Esophagus muscularis mucosa (tissue), 4 donors: ENCODE measurements around the gene CUX1. TPM values are rescaled to one million over a fixed set of nuclear protein-coding genes. Genes with fewer than 3 reads are reported as not detected.
"Not testable (repeated sequence)": the region's sequence is repeated elsewhere in the genome, so short reads cannot be mapped to it uniquely, and the experiment has no call there.

Experiments used
- DNase-seq: peaks from one replicate; pipeline ENCODE4 v3.0.0-alpha.2; 2017; ENCODE audit errors: extremely low spot score
- H3K27ac ChIP-seq, 4 donors: fragments of 200-600 bp; sonication (generic); replicated peaks in 1 of 4; 1 replicate in 3 of 4; 2 replicates in 1 of 4; pipeline ENCODE4 v1.5.1; 2016 to 2019; ENCODE audit warnings: mild to moderate bottlenecking in 1 of 4
- H3K27me3 ChIP-seq, 4 donors: fragments of 200-600 bp; sonication (generic); one replicate each; pipeline versions ENCODE4 v1.5.1 to v1.6.0; 2016 to 2019
- H3K36me3 ChIP-seq, 4 donors: fragments of 200-600 bp; sonication (generic); one replicate each; pipeline ENCODE4 v1.5.1; 2016 to 2019
- H3K4me1 ChIP-seq, 4 donors: fragments of 200-600 bp; sonication (generic); one replicate each; pipeline ENCODE4 v1.5.1; 2016 to 2019
- H3K4me3 ChIP-seq, 4 donors: fragments of 200-600 bp; sonication (generic); 1 replicate in 2 of 4; 2 replicates in 2 of 4; pipeline ENCODE4 v1.5.1; 2016 to 2019; ENCODE audit warnings: mild to moderate bottlenecking in 4 of 4, moderate library complexity in 1 of 4
- H3K9me3 ChIP-seq, 4 donors: fragments of 200-600 bp; sonication (generic); 1 replicate in 3 of 4; 2 replicates in 1 of 4; pipeline ENCODE4 v1.5.1; 2016 to 2019
- CTCF ChIP-seq, 3 experiments: fragments of 200-600 bp in 2 of 3; fragments of 450-650 bp in 1 of 3; sonication (generic) in 2 of 3; IDR thresholded peaks; one replicate each; pipeline ENCODE4 v1.5.1; 2017 to 2019; ENCODE audit warnings: antibody characterized with exemption in 3 of 3, mild to moderate bottlenecking in 2 of 3, moderate library complexity in 1 of 3
- EP300 ChIP-seq: sonication (generic); formaldehyde crosslinking; IDR thresholded peaks from one replicate; pipeline ENCODE4 v1.6.1; 2017; ENCODE audit warnings: antibody characterized with exemption
- POLR2A ChIP-seq: fragments of 450-650 bp; IDR thresholded peaks from one replicate; pipeline ENCODE4 v1.6.1; 2017; ENCODE audit warnings: antibody characterized with exemption, moderate library complexity, mild to moderate bottlenecking, low read depth
- POLR2AphosphoS5 ChIP-seq, 2 donors: sonication (generic); formaldehyde crosslinking; IDR thresholded peaks; one replicate each; pipeline ENCODE4 v1.6.1; 2017; ENCODE audit warnings: antibody characterized with exemption in 2 of 2
- WGBS: methylation state at CpG from one replicate; pipeline ENCODE4 v1.1.5; 2018; 5-methylcytosine and 5-hydroxymethylcytosine counted together
- intact Hi-C: fragments of 100-400 bp; cut with DNase I; formaldehyde crosslinking; loops from one replicate; pipeline ENCODE4 v1.15.1; 2023
- total RNA-seq, 4 donors: library from RNA; depleted of rRNA; stranded (reverse); fragments of >200 nt; gene quantifications; one replicate each; pipeline versions ENCODE4 v1.1.0 to v1.2.1, GENCODE V29; 2016

The CUX1 gene
- total RNA-seq, 4 donors from 2014 or later: 61.5 to 136 (median 92.3) TPM

DNA sequence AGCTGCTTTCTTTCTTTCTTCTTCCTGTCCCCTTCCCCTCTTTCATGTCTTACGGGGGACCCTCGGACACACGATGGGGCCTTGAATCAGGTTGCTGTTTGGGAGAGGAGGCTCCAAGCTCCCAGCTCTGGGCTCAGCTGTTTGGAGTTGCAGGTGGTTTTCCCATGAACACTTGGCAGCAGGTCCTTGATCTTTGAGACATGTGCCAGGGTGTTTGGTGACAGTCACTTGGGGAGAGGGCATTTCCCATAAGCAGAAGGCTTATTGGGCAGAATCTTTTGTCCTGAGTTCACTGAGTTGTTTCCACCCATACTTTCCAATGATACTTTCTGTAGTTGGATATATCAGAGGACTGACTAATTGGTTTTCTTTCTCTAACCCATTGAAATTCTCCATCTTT is 364.6 kb downstream of the CUX1 start:
- Histone ChIP-seq H3K9me3 (no peaks in the 10 kb centered on the region), H3K27ac (no peak overlapping the region), H3K36me3 (peaks cover 24 to 89% (median 59%) of the 10 kb centered on the region in 4 donors), H3K27me3 (no peaks in the 10 kb centered on the region), H3K4me1 (no peaks in the 10 kb centered on the region), H3K4me3 (no peak overlapping the region)
- WGBS: 84% methylated on average over 3 of the region's 3 CpGs
- intact Hi-C loops: no loop called here
- no peak for DNase-seq
- TF ChIP-seq POLR2AphosphoS5 (IDR thresholded peaks at IDR 0.05): no peak
- TF ChIP-seq POLR2A: no peak
- no peak for TF ChIP-seq EP300
- TF ChIP-seq CTCF (IDR thresholded peaks at IDR 0.05): no peak

GRCh38 chr7:102183848-102184247 is 366.4 kb downstream of the CUX1 start:
- H3K9me3 ChIP-seq, H3K27me3 ChIP-seq, H3K4me1 ChIP-seq, DNase-seq, intact Hi-C loops, H3K4me3 ChIP-seq, H3K27ac ChIP-seq: not testable (repeated sequence)
- peaks cover 17 to 88% (median 58%) of the 10 kb centered on the region in 4 donors for H3K36me3 ChIP-seq
- WGBS: 100% methylated on average over 6 of the region's 7 CpGs

- intact Hi-C loops: no loop called here
- H3K27me3 ChIP-seq: no peaks in the 10 kb centered on the region
- TF ChIP-seq EP300: no peak
- no peak for TF ChIP-seq CTCF (IDR thresholded peaks at IDR 0.05)
- no peak for TF ChIP-seq POLR2A
- TF ChIP-seq POLR2AphosphoS5 (IDR thresholded peaks at IDR 0.05): no peak
- no peak overlapping the region for H3K4me3 ChIP-seq
- no peaks in the 10 kb centered on the region for H3K4me1 ChIP-seq
- H3K27ac ChIP-seq: no peak overlapping the region
- WGBS: 96% methylated on average over 4 of the region's 4 CpGs
- no peak for DNase-seq
- no peaks in the 10 kb centered on the region for H3K9me3 ChIP-seq
- peaks cover 17 to 88% (median 53%) of the 10 kb centered on the region in 4 donors for H3K36me3 ChIP-seq
Measured at GRCh38 chr7:102184303-102184702, 366.9 kb downstream of the CUX1 start.

GRCh38 chr7:102185796-102186195 is 368.4 kb downstream of the CUX1 start:
- no peak overlapping the region for H3K27ac ChIP-seq
- no peaks in the 10 kb centered on the region for H3K9me3 ChIP-seq
- no peak for DNase-seq
- H3K36me3 ChIP-seq: peaks cover 20 to 90% (median 59%) of the 10 kb centered on the region in 4 donors
- intact Hi-C loops: no loop called here
- H3K4me3 ChIP-seq: no peak overlapping the region
- TF ChIP-seq POLR2AphosphoS5 (IDR thresholded peaks at IDR 0.05): no peak
- no peak for TF ChIP-seq POLR2A
- no peak for TF ChIP-seq EP300
- no peak for TF ChIP-seq CTCF (IDR thresholded peaks at IDR 0.05)
- peaks cover 0 to 5% (median 0%) of the 10 kb centered on the region in 4 donors for H3K4me1 ChIP-seq
- H3K27me3 ChIP-seq: no peaks in the 10 kb centered on the region
- 95% methylated on average over 16 of the region's 16 CpGs for whole genome bisulfite sequencing

DNA sequence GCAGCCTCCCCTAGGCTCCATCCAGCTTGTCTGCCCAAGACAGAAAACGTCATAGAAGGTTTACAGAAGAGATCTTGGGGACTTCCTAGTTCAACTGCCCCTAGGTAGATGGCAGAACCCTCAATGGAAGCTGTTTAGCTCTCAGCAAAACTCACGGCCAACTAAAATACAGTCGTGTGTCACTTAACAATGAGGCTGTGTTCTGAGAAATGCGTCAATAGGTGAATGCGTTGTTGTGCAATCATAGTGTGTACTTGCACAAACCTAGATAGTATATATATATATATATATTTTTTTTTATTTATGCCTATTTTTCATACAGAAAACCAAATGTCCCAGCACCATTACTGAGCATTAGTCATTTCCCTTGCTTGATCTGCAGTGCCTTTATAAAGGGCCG is 368.9 kb downstream of the CUX1 start:
- TF ChIP-seq CTCF (IDR thresholded peaks at IDR 0.05) (no peak), POLR2A (no peak), EP300 (no peak), POLR2AphosphoS5 (IDR thresholded peaks at IDR 0.05) (no peak)
- H3K4me1 ChIP-seq: peaks cover 0 to 5% (median 0%) of the 10 kb centered on the region in 4 donors
- H3K27me3 ChIP-seq: no peaks in the 10 kb centered on the region
- no peaks in the 10 kb centered on the region for H3K9me3 ChIP-seq
- H3K36me3 ChIP-seq: peaks cover 20 to 90% (median 59%) of the 10 kb centered on the region in 4 donors
- no peak overlapping the region for H3K4me3 ChIP-seq
- intact Hi-C loops: no loop called here
- DNase-seq: no peak
- WGBS: 94% methylated on average over 6 of the region's 6 CpGs
- no peak overlapping the region for H3K27ac ChIP-seq
